Psoas muscle (tissue), 8 donors: ENCODE data around the gene PTPRQ. TPM values are rescaled to one million over a fixed set of nuclear protein-coding genes. Genes with fewer than 3 reads are reported as not detected.

Experiments
- ATAC-seq, 4 donors: fragments of 200-7000 bp; cut with Tn5 transposase; one replicate each; pipeline ENCODE4 v1.9.1; 2020; ENCODE audit warnings: moderate library complexity in 3 of 4, mild to moderate bottlenecking in 2 of 4
- DNase-seq, 2 donors: peaks; one replicate each; pipeline ENCODE4 v3.0.0-alpha.2; 2020
- H3K27ac ChIP-seq: fragments of 200-600 bp; one replicate; pipeline ENCODE4 v1.8.0; 2022
- H3K27me3 ChIP-seq, 3 donors: fragments of 200-600 bp in 1 of 3; one replicate each; pipeline versions ENCODE4 v1.6.1 to v1.8.0; 2013 to 2022; ENCODE audit warnings: low read length in 2 of 3, mild to moderate bottlenecking in 2 of 3, moderate library complexity in 1 of 3; ENCODE audit not compliant: insufficient read depth in 3 of 3
- H3K36me3 ChIP-seq, 2 donors: fragments of 200-600 bp in 1 of 2; one replicate each; pipeline versions ENCODE4 v1.6.1 to v1.8.0; 2013 to 2022; ENCODE audit warnings: low read depth in 1 of 2, mild to moderate bottlenecking in 1 of 2, moderate library complexity in 1 of 2; ENCODE audit not compliant: insufficient read depth in 1 of 2
- H3K4me1 ChIP-seq: fragments of 200-600 bp; one replicate; pipeline ENCODE4 v1.8.0; 2022
- H3K4me3 ChIP-seq: fragments of 200-600 bp; one replicate; pipeline ENCODE4 v1.8.0; 2022; ENCODE audit warnings: mild to moderate bottlenecking
- H3K9me3 ChIP-seq: fragments of 200-600 bp; one replicate; pipeline ENCODE4 v1.8.0; 2022
- WGBS, 3 donors: extraction: QIAGEN DNeasy Blood & Tissue Kit; methylation state at CpG; one replicate each; pipeline versions ENCODE4 v1.1.6 to v1.1.7; 2013; 5-methylcytosine and 5-hydroxymethylcytosine counted together
- intact Hi-C, 2 donors: fragments of 100-400 bp; cut with DNase I; formaldehyde crosslinking; loops; one replicate each; pipeline versions ENCODE4 v1.11.0 to v1.14.2; 2022
- polyA plus RNA-seq, 3 donors: library from polyadenylated mRNA; stranded (reverse); fragments of 200-250 nt; gene quantifications; one replicate each; pipeline ENCODE4 v1.2.3, GENCODE V29; 2013
- total RNA-seq, 4 donors: library from RNA; stranded (reverse); fragmentation: NEBNext Ultra II Directional in 2 of 4; extraction: Animal tissue kit (Norgen Biotek cat#: 25700) in 2 of 4; gene quantifications; one replicate each; pipeline versions ENCODE4 v1.2.1 to v1.2.4, GENCODE V29; 2021 to 2023
- TF ChIP-seq, protein P1 (sequence below): fragments of 200-600 bp; IDR thresholded peaks from one replicate; pipeline ENCODE4 v1.8.0; 2022; ENCODE audit warnings: antibody characterized with exemption
- donor health status: healthy with polysubstance abuse.
- donor health status: DM: no; HTN: no; CAD: no; lungs with moderate emphysema.
- donor health status: Bipolar disorder and iron deficiency.
- donor health status: healthy.
- donor health status: DM: yes; HTN: yes; CAD: no.
- donor health status: DM: no; HTN: no; CAD: no.
- donor health status: DM: no; HTN: no; CAD: no.
- donor health status: DM: yes; HTN: yes; CAD: no.

PTPRQ gene
- total and polyA plus RNA-seq, 7 donors: 0.04 to 1.8 (median 0.91) TPM

DNA sequence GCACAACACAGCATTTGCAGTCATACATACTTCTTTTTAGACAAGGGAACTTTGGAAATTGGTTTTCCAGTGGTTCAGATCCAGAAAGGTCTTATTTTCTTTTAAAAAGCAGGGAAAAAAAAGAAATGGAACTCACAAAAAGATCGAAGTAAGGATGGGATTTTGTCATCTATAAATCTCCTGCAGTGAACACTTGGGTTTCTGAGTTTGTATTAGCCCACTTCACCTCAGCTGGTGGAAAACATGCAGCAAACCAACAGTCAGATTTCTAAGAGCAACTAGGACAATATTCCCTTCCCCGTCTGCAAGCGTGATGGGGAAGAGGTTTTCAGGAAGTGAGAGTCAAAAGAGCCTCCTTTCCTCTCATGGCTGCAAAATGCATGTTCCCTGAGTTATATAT is 277.3 kb downstream of the PTPRQ start:
- 47 to 71% (median 53%) methylated on average over 3 of the region's 3 CpGs for WGBS, 3 donors

More for the DNA sequence above, 277.3 kb downstream of the PTPRQ start:
- TF ChIP-seq, protein P1, sequence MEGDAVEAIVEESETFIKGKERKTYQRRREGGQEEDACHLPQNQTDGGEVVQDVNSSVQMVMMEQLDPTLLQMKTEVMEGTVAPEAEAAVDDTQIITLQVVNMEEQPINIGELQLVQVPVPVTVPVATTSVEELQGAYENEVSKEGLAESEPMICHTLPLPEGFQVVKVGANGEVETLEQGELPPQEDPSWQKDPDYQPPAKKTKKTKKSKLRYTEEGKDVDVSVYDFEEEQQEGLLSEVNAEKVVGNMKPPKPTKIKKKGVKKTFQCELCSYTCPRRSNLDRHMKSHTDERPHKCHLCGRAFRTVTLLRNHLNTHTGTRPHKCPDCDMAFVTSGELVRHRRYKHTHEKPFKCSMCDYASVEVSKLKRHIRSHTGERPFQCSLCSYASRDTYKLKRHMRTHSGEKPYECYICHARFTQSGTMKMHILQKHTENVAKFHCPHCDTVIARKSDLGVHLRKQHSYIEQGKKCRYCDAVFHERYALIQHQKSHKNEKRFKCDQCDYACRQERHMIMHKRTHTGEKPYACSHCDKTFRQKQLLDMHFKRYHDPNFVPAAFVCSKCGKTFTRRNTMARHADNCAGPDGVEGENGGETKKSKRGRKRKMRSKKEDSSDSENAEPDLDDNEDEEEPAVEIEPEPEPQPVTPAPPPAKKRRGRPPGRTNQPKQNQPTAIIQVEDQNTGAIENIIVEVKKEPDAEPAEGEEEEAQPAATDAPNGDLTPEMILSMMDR: no peak
- ATAC-seq (no peak), DNase-seq (no peak)
- Histone ChIP-seq H3K4me1 (no peaks in the 10 kb centered on the region), H3K9me3 (no peaks in the 10 kb centered on the region), H3K36me3 (no peaks in the 10 kb centered on the region), H3K27me3 (no peaks in the 10 kb centered on the region), H3K4me3 (no peak overlapping the region), H3K27ac (no peak overlapping the region)
- intact Hi-C loops: no loop called here
